WERI-Rb-1 (cell line): ENCODE results near the gene PDGFC.

Source experiments
- DNase-seq: peaks from one replicate; pipeline ENCODE4 v3.0.0-alpha.2; 2020
- H3K27ac ChIP-seq: fragments of 250-450 bp; sonication (Bioruptor Pico); 2 replicates; pipeline ENCODE4 v1.5.1; 2020; ENCODE audit warnings: mild to moderate bottlenecking, moderate library complexity
- H3K27me3 ChIP-seq: fragments of 250-450 bp; sonication (Bioruptor Pico); 2 replicates; pipeline ENCODE4 v1.5.1; 2021; ENCODE audit warnings: mild to moderate bottlenecking, low read depth, moderate library complexity; ENCODE audit not compliant: insufficient read depth, severe bottlenecking
- H3K36me3 ChIP-seq: fragments of 250-450 bp; sonication (Bioruptor Pico); 2 replicates; pipeline ENCODE4 v1.5.1; 2020; ENCODE audit warnings: mild to moderate bottlenecking, moderate library complexity
- H3K4me3 ChIP-seq: 2 replicates; pipeline ENCODE4 v1.5.1; 2011; ENCODE audit warnings: low read depth, mild to moderate bottlenecking, control low read depth, low read length
- H3K9me3 ChIP-seq: fragments of 250-450 bp; sonication (Bioruptor Pico); 2 replicates; pipeline ENCODE4 v1.5.1; 2021; ENCODE audit warnings: mild to moderate bottlenecking, moderate library complexity; ENCODE audit not compliant: severe bottlenecking
- TF ChIP-seq, protein P1 (sequence below): IDR thresholded peaks from 2 replicates; pipeline ENCODE4 v1.5.1; 2011; ENCODE audit warnings: low read depth, mild to moderate bottlenecking, control low read depth, inconsistent platforms, low read length

The PDGFC gene

DNA sequence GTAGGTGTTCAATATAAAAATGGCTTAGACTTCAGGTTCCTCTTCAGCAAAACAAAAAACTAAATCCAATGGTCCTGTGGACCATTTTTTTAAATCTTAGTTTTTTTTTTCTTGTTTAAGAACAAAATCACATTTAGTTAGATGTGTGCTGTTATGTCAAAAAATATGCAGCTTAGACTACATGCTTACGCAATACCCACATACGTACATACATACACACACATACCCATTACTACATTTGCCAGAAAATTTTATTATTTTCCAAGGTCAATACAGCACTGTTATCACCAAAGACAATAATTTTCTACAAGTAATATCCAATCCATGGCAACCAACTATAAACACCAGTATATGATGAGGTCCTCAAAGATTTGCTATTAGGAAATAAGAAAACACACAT lies 144.1 kb downstream of the PDGFC start:
- DNase-seq = no peak
- H3K9me3 ChIP-seq = no peaks in the 10 kb centered on the region
- H3K27ac ChIP-seq = no peak overlapping the region
- no peaks in the 10 kb centered on the region for H3K27me3 ChIP-seq
- H3K4me3 ChIP-seq = no peak overlapping the region
- TF ChIP-seq, protein P1, sequence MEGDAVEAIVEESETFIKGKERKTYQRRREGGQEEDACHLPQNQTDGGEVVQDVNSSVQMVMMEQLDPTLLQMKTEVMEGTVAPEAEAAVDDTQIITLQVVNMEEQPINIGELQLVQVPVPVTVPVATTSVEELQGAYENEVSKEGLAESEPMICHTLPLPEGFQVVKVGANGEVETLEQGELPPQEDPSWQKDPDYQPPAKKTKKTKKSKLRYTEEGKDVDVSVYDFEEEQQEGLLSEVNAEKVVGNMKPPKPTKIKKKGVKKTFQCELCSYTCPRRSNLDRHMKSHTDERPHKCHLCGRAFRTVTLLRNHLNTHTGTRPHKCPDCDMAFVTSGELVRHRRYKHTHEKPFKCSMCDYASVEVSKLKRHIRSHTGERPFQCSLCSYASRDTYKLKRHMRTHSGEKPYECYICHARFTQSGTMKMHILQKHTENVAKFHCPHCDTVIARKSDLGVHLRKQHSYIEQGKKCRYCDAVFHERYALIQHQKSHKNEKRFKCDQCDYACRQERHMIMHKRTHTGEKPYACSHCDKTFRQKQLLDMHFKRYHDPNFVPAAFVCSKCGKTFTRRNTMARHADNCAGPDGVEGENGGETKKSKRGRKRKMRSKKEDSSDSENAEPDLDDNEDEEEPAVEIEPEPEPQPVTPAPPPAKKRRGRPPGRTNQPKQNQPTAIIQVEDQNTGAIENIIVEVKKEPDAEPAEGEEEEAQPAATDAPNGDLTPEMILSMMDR = no peak
- H3K36me3 ChIP-seq = no peaks in the 10 kb centered on the region

DNA sequence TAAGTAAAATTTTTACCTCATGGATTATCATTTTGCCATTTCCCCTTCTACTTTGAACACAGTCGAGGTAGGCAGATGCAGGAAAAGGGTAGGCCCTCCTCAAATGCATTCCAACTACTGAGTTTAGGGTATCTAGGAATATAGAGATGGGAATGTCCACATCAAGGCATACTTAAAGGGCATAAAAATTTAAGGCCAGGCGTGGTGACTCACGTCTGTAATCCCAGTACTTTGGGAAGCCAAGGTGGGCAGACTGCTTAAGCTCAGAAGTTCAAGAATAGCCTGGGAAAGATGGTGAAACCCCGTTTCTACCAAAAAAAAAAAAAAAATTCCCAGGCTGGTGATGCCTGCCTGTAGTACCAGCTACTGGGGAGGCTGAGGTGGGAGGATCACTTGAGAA lies 146.5 kb downstream of the PDGFC start:
- H3K27me3 ChIP-seq = no peaks in the 10 kb centered on the region
- no peaks in the 10 kb centered on the region for H3K9me3 ChIP-seq
- H3K27ac ChIP-seq = no peak overlapping the region
- no peak for DNase-seq
- TF ChIP-seq, protein P1 = no peak
- H3K36me3 ChIP-seq = no peaks in the 10 kb centered on the region
- H3K4me3 ChIP-seq = no peak overlapping the region

DNA sequence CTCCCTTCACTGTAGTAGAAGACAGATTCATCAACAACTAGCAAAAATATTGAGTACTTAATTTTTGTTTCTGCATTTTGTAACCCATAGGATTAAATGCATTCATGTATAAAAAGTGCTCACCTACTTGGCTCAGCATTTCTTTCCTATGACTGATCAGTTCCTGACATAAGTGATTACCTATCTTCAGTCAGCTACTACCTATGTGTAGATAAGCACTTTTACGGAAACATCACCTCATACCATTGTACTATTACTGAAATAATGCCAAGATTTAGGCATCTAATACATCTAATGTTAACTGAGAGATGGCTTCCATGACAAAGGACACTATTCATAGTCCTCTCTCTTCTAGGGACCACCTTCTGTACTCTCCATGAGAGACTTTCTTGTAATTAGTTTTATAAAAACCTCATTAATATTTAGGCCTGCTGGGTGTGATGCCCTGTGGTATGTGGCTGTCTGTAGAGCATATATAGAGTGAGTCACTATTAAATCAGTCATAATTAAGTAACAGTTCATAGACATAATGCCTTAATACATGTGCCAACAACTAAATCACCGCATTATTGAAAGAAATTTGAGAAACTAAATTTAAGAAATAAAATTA lies 147.0 kb downstream of the PDGFC start:
- Histone ChIP-seq H3K9me3 (no peaks in the 10 kb centered on the region), H3K36me3 (no peaks in the 10 kb centered on the region), H3K27ac (no peak overlapping the region), H3K4me3 (no peak overlapping the region), H3K27me3 (no peaks in the 10 kb centered on the region)
- no peak for DNase-seq
- TF ChIP-seq, protein P1 = no peak

DNA sequence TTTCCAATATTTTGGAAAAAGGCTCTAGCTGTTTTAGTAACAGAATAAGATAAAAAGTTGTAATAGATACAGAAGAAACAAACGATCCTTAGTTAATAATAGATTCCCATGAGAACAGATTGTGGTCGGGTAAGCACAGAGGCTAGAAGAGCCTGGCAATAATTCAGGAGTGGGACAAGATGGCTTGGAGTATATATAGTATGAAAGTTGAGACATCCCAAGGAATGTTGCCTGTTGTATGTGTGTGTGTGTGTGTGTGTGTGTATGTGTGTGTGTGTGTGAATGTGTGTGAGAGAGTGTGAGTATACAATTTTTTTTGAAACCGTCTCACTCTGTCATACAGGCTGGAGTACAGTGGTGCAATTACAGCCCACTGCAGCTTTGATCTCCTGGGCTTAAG lies 150.7 kb downstream of the PDGFC start:
- no peak overlapping the region for H3K27ac ChIP-seq
- DNase-seq = no peak
- H3K36me3 ChIP-seq = no peaks in the 10 kb centered on the region
- H3K9me3 ChIP-seq = no peaks in the 10 kb centered on the region
- no peaks in the 10 kb centered on the region for H3K27me3 ChIP-seq
- no peak overlapping the region for H3K4me3 ChIP-seq
- TF ChIP-seq, protein P1 = no peak

DNA sequence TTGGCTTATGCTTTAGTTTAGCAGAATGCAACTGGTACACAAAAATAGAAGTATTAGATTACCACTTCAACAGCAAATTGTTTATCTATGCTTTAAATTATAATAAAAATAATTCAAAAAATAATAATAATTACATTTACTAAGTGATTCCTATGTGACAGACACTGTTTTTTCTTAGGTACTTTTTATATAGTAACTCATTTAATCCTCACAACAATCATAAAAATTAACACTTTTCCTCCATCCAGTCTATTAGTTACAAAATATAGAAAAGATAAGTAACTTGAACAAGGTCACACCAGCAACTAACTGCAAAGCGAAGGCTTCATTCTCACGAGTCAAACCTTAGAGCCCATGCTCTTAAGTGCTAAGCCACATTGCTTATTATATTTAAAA lies 155.2 kb downstream of the PDGFC start:
- Histone ChIP-seq H3K36me3 (no peaks in the 10 kb centered on the region), H3K9me3 (no peaks in the 10 kb centered on the region), H3K27me3 (no peaks in the 10 kb centered on the region), H3K4me3 (no peak overlapping the region), H3K27ac (no peak overlapping the region)
- TF ChIP-seq, protein P1 = no peak
- no peak for DNase-seq

DNA sequence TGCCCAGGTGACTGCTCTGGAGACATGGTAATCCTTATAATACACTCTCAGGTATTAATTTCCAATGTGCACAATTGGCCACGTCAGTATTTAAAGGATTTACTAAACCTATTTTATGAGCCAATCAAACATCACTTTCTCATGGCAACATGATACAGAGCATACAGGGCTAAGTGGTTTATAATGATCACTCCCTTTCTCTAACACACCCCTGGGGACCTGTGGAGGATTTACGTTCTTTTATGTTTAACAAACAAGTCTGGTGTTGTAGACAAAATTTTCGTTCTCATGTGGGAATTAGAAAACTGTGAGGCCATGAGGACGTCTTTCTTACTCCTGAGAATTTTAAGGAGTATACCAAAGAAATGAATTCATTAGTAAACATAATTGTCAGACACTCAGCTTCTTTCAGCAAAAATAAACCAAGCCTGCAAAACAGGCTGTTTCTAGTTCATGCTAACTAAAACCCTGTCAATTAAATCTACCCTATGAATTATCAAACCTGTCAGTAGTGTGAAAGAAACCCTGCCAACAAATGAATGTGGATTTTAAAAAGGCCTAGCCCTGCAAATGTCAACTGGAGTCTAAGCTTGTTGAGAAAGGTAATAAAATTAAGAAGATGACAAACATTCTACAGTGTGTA lies 155.8 kb downstream of the PDGFC start:
- TF ChIP-seq, protein P1 = no peak
- no peaks in the 10 kb centered on the region for H3K9me3 ChIP-seq
- no peak overlapping the region for H3K27ac ChIP-seq
- no peaks in the 10 kb centered on the region for H3K27me3 ChIP-seq
- DNase-seq = no peak
- no peaks in the 10 kb centered on the region for H3K36me3 ChIP-seq
- H3K4me3 ChIP-seq = no peak overlapping the region
